Neural cell (in vitro differentiated cells): ENCODE results near the gene KCNA2. TPM values are rescaled to one million over a fixed set of nuclear protein-coding genes. Genes with fewer than 3 reads are reported as not detected.

Source experiments
- H2AFZ ChIP-seq: fragments of 200-600, 300-800 bp; sonication (generic), shearing (Covaris generic); 2 replicates; pipeline ENCODE4 v1.6.0; 2014; ENCODE audit warnings: low read depth, mild to moderate bottlenecking, antibody characterized with exemption, low read length, moderate library complexity
- H3F3A ChIP-seq: fragments of 200-600 bp; shearing (Covaris generic); 2 replicates; pipeline ENCODE4 v1.6.1; 2016; ENCODE audit warnings: mild to moderate bottlenecking, moderate library complexity, mixed read lengths, antibody characterized with exemption, low read length; ENCODE audit not compliant: insufficient read depth, poor library complexity, severe bottlenecking
- H3K27ac ChIP-seq: fragments of 200-600, 300-800 bp; sonication (generic), shearing (Covaris generic); 2 replicates; pipeline ENCODE4 v1.5.1; 2014; ENCODE audit warnings: mild to moderate bottlenecking, low read length, moderate library complexity
- H3K27me3 ChIP-seq: fragments of 300-800, 200-600 bp; sonication (generic), shearing (Covaris generic); 2 replicates; pipeline ENCODE4 v1.6.0; 2014; ENCODE audit warnings: mild to moderate bottlenecking, low read depth, low read length, moderate library complexity; ENCODE audit not compliant: insufficient read depth
- H3K36me3 ChIP-seq: fragments of 300-800, 200-600 bp; sonication (generic), shearing (Covaris generic); 2 replicates; pipeline ENCODE4 v1.5.1; 2014; ENCODE audit warnings: mild to moderate bottlenecking, antibody characterized with exemption, low read length, moderate library complexity; ENCODE audit not compliant: insufficient read depth
- H3K4me2 ChIP-seq: fragments of 300-800, 200-600 bp; sonication (generic), shearing (Covaris generic); 2 replicates; pipeline ENCODE4 v1.6.0; 2014; ENCODE audit warnings: mild to moderate bottlenecking, low read length
- H3K4me3 ChIP-seq: fragments of 300-800, 200-600 bp; sonication (generic), shearing (Covaris generic); 2 replicates; pipeline ENCODE4 v1.5.1; 2014; ENCODE audit warnings: mild to moderate bottlenecking, low read length, moderate library complexity
- H3K79me2 ChIP-seq: fragments of 200-600 bp; shearing (Covaris generic); replicated peaks from 2 replicates; pipeline ENCODE4 v1.6.0; 2014; ENCODE audit warnings: mild to moderate bottlenecking, low read length, moderate library complexity; ENCODE audit not compliant: insufficient read depth
- H3K9ac ChIP-seq: fragments of 300-800, 200-600 bp; sonication (generic), shearing (Covaris generic); 2 replicates; pipeline ENCODE4 v1.6.1; 2016; ENCODE audit warnings: mild to moderate bottlenecking, low read length, mixed read lengths
- H3K9me2 ChIP-seq: fragments of 200-600 bp; shearing (Covaris generic); 2 replicates; pipeline ENCODE4 v1.6.1; 2016; ENCODE audit warnings: mild to moderate bottlenecking, low read length, mixed read lengths; ENCODE audit not compliant: insufficient read depth
- H3K9me3 ChIP-seq: fragments of 200-600, 300-800 bp; sonication (generic), shearing (Covaris generic); 2 replicates; pipeline ENCODE4 v1.6.1; 2016; ENCODE audit warnings: mild to moderate bottlenecking, mixed run types, low read length, moderate library complexity, mixed read lengths
- H4K20me1 ChIP-seq: fragments of 200-600 bp; shearing (Covaris generic); 2 replicates; pipeline ENCODE4 v1.6.1; 2016; ENCODE audit warnings: mild to moderate bottlenecking, mixed run types; ENCODE audit not compliant: insufficient read depth
- CTCF ChIP-seq: fragments of 450-650 bp; IDR thresholded peaks from 2 replicates; pipeline ENCODE4 v1.5.1; 2014; ENCODE audit warnings: antibody characterized with exemption, mild to moderate bottlenecking, moderate library complexity; ENCODE audit not compliant: poor library complexity, severe bottlenecking
- EP300 ChIP-seq: fragments of 450-650 bp; conservative IDR thresholded peaks from 2 replicates; pipeline ENCODE4 v1.6.1; 2014; ENCODE audit warnings: antibody characterized with exemption, mild to moderate bottlenecking, moderate library complexity; ENCODE audit not compliant: poor library complexity, severe bottlenecking
- EZH2 ChIP-seq: fragments of 200-600, 300-800 bp; shearing (Covaris generic), sonication (generic); IDR thresholded peaks from 2 replicates; pipeline ENCODE4 v1.6.1; 2014; ENCODE audit warnings: antibody characterized with exemption, low read length, borderline replicate concordance, mild to moderate bottlenecking; ENCODE audit not compliant: insufficient read depth, poor library complexity, severe bottlenecking
- MXI1 ChIP-seq: fragments of 450-650 bp; conservative IDR thresholded peaks from 2 replicates; pipeline ENCODE4 v1.6.1; 2014; ENCODE audit warnings: antibody characterized with exemption, mild to moderate bottlenecking; ENCODE audit not compliant: poor library complexity, severe bottlenecking
- POLR2AphosphoS5 ChIP-seq: IDR thresholded peaks from 2 replicates; pipeline ENCODE4 v1.6.1; 2012
- RAD21 ChIP-seq: fragments of 450-650 bp; conservative IDR thresholded peaks from 2 replicates; pipeline ENCODE4 v1.6.1; 2014; ENCODE audit warnings: antibody characterized with exemption, mild to moderate bottlenecking, moderate library complexity
- SMC3 ChIP-seq: fragments of 450-650 bp; conservative IDR thresholded peaks from 2 replicates; pipeline ENCODE4 v1.6.1; 2014; ENCODE audit warnings: antibody characterized with exemption, mild to moderate bottlenecking, moderate library complexity; ENCODE audit not compliant: poor library complexity
- TAF1 ChIP-seq: IDR thresholded peaks from 2 replicates; pipeline ENCODE4 v1.6.1; 2012; ENCODE audit warnings: low read depth
- polyA plus RNA-seq: library from polyadenylated mRNA; depleted of rRNA; stranded (reverse); fragments of >200 nt; gene quantifications from 2 replicates; pipeline ENCODE4 v1.2.3, GENCODE V29; 2014
- TF ChIP-seq, protein P1 (sequence below): IDR thresholded peaks from 2 replicates; pipeline ENCODE4 v1.6.1; 2012; ENCODE audit warnings: borderline replicate concordance

The KCNA2 gene
- polyA plus RNA-seq, 1 donor from 2014 or later, result 3.4 TPM

GRCh38 chr1:110588486-110588885, 17.7 kb downstream of the KCNA2 start:
- no peaks in the 10 kb centered on the region for H3F3A ChIP-seq
- H3K4me2 ChIP-seq, result no peak overlapping the region
- H4K20me1 ChIP-seq, result no peaks in the 10 kb centered on the region
- no peak overlapping the region for H3K9ac ChIP-seq
- no peaks in the 10 kb centered on the region for H3K36me3 ChIP-seq
- no peak overlapping the region for H3K4me3 ChIP-seq
- H3K27ac ChIP-seq, result no peak overlapping the region
- no peaks in the 10 kb centered on the region for H3K27me3 ChIP-seq
- H3K9me2 ChIP-seq, result no peaks in the 10 kb centered on the region
- TF ChIP-seq SMC3 (no peak), MXI1 (no peak), RAD21 (no peak), TAF1 (no peak)
- H2AFZ ChIP-seq, result no peak overlapping the region
- H3K9me3 ChIP-seq, result no peaks in the 10 kb centered on the region
- no peaks in the 10 kb centered on the region for H3K79me2 ChIP-seq

- H4K20me1 ChIP-seq, result no peaks in the 10 kb centered on the region
- no peaks in the 10 kb centered on the region for H3K36me3 ChIP-seq
- no peaks in the 10 kb centered on the region for H3K79me2 ChIP-seq
- no peaks in the 10 kb centered on the region for H3F3A ChIP-seq
- TF ChIP-seq MXI1 (no peak), RAD21 (no peak), SMC3 (no peak), TAF1 (no peak), CTCF (no peak), EZH2 (no peak), EP300 (no peak), POLR2AphosphoS5 (no peak)
- TF ChIP-seq, protein P1, sequence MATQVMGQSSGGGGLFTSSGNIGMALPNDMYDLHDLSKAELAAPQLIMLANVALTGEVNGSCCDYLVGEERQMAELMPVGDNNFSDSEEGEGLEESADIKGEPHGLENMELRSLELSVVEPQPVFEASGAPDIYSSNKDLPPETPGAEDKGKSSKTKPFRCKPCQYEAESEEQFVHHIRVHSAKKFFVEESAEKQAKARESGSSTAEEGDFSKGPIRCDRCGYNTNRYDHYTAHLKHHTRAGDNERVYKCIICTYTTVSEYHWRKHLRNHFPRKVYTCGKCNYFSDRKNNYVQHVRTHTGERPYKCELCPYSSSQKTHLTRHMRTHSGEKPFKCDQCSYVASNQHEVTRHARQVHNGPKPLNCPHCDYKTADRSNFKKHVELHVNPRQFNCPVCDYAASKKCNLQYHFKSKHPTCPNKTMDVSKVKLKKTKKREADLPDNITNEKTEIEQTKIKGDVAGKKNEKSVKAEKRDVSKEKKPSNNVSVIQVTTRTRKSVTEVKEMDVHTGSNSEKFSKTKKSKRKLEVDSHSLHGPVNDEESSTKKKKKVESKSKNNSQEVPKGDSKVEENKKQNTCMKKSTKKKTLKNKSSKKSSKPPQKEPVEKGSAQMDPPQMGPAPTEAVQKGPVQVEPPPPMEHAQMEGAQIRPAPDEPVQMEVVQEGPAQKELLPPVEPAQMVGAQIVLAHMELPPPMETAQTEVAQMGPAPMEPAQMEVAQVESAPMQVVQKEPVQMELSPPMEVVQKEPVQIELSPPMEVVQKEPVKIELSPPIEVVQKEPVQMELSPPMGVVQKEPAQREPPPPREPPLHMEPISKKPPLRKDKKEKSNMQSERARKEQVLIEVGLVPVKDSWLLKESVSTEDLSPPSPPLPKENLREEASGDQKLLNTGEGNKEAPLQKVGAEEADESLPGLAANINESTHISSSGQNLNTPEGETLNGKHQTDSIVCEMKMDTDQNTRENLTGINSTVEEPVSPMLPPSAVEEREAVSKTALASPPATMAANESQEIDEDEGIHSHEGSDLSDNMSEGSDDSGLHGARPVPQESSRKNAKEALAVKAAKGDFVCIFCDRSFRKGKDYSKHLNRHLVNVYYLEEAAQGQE, result no peak
- H3K9me3 ChIP-seq, result no peaks in the 10 kb centered on the region
- no peak overlapping the region for H3K4me3 ChIP-seq
- H3K9ac ChIP-seq, result no peak overlapping the region
- H3K27me3 ChIP-seq, result no peaks in the 10 kb centered on the region
- H3K9me2 ChIP-seq, result no peaks in the 10 kb centered on the region
- H3K4me2 ChIP-seq, result no peak overlapping the region
- H3K27ac ChIP-seq, result no peak overlapping the region
- no peak overlapping the region for H2AFZ ChIP-seq
These were observed 18.3 kb downstream of the KCNA2 start for GRCh38 chr1:110587906-110588305.

DNA sequence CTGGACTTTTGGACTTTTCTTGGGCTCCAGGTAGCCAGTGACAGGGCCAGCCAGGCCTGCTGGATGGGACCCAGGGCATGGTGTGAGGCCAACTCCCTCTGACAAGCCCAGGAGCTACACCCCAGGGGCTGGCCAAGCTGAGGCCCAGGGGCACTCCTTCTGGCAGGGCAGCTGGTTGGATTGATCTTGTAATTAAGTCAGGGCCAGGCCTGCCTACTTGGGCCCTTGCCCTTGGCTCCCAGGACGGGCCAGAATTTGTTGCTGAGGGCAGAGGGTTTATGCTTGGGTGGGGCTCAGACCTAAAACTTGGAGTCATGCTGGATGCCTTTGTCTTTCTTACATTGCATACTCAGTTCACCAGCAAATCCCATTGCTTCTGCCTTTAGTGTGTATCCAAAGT, 20.7 kb downstream of the KCNA2 start:
- Histone ChIP-seq H3K9ac (no peak overlapping the region), H3F3A (no peaks in the 10 kb centered on the region), H3K4me2 (no peak overlapping the region), H3K27me3 (no peaks in the 10 kb centered on the region), H3K36me3 (no peaks in the 10 kb centered on the region), H2AFZ (no peak overlapping the region), H3K9me2 (no peaks in the 10 kb centered on the region), H3K9me3 (no peaks in the 10 kb centered on the region), H3K27ac (no peak overlapping the region), H4K20me1 (no peaks in the 10 kb centered on the region), H3K79me2 (no peaks in the 10 kb centered on the region), H3K4me3 (no peak overlapping the region)
- no peak for TF ChIP-seq MXI1
- no peak for TF ChIP-seq TAF1
- TF ChIP-seq SMC3, result no peak
- no peak for TF ChIP-seq RAD21
- TF ChIP-seq POLR2AphosphoS5, result no peak
- TF ChIP-seq, protein P1, result no peak
- no peak for TF ChIP-seq EZH2
- TF ChIP-seq EP300, result no peak
- no peak for TF ChIP-seq CTCF
